Endodermal cell (in vitro differentiated cells): ENCODE data around the gene SCGB3A1. TPM values are rescaled to one million over a fixed set of nuclear protein-coding genes. Genes with fewer than 3 reads are reported as not detected.

Experiments
- DNase-seq: peaks from one replicate; pipeline ENCODE4 v3.0.0-alpha.2; 2017
- H3K27ac ChIP-seq: 2 replicates; pipeline ENCODE4 v1.5.1; 2013; ENCODE audit warnings: mild to moderate bottlenecking, low read depth, low read length, moderate library complexity
- H3K27me3 ChIP-seq: 2 replicates; pipeline ENCODE4 v1.6.1; 2013; ENCODE audit warnings: mild to moderate bottlenecking, low read length, moderate library complexity; ENCODE audit not compliant: insufficient read depth, control insufficient read depth, poor library complexity, severe bottlenecking
- H3K36me3 ChIP-seq: 2 replicates; pipeline ENCODE4 v1.7.0; 2013; ENCODE audit warnings: mild to moderate bottlenecking, low read length, moderate library complexity; ENCODE audit not compliant: control insufficient read depth, insufficient read depth
- H3K4me1 ChIP-seq: one replicate; pipeline ENCODE4 v1.7.0; 2013; ENCODE audit warnings: low read length; ENCODE audit not compliant: control insufficient read depth, insufficient read depth
- H3K4me3 ChIP-seq: 2 replicates; pipeline ENCODE4 v1.5.1; 2013; ENCODE audit warnings: mild to moderate bottlenecking, low read length, moderate library complexity
- H3K9ac ChIP-seq: 2 replicates; pipeline ENCODE4 v1.6.1; 2013; ENCODE audit warnings: mild to moderate bottlenecking, low read length, moderate library complexity; ENCODE audit not compliant: poor library complexity, severe bottlenecking; ENCODE audit errors: extremely low read depth
- H3K9me3 ChIP-seq: 2 replicates; pipeline ENCODE4 v1.6.1; 2013; ENCODE audit warnings: mild to moderate bottlenecking, low read length, moderate library complexity; ENCODE audit not compliant: control insufficient read depth
- H3K27ac Mint-ChIP-seq: 2 replicates; pipeline ENCODE4 v1.8.0; 2020; ENCODE audit warnings: mixed read lengths
- H3K27me3 Mint-ChIP-seq: 2 replicates; pipeline ENCODE4 v1.8.0; 2021; ENCODE audit warnings: mild to moderate bottlenecking, mixed read lengths; ENCODE audit not compliant: insufficient read depth
- H3K36me3 Mint-ChIP-seq: 2 replicates; pipeline ENCODE4 v1.8.0; 2020; ENCODE audit warnings: low read depth, mixed read lengths
- H3K4me1 Mint-ChIP-seq: 2 replicates; pipeline ENCODE4 v1.8.0; 2020; ENCODE audit warnings: mixed read lengths
- H3K4me3 Mint-ChIP-seq: 2 replicates; pipeline ENCODE4 v1.8.0; 2020; ENCODE audit warnings: mild to moderate bottlenecking, moderate library complexity, mixed read lengths
- H3K9me3 Mint-ChIP-seq: 2 replicates; pipeline ENCODE4 v1.8.0; 2020; ENCODE audit warnings: mild to moderate bottlenecking, mixed read lengths
- WGBS, 2 experiments: methylation state at CpG; one replicate each; pipeline versions ENCODE4 v1.1.5 to v1.1.7; 2013; ENCODE audit warnings: missing lambda C conversion rate in 2 of 2, mixed read lengths in 1 of 2; ENCODE audit not compliant: insufficient coverage in 1 of 2, insufficient read length in 1 of 2; 5-methylcytosine and 5-hydroxymethylcytosine counted together
- total RNA-seq, 2 donors: library from RNA; stranded (reverse); fragmentation: NEBNext Ultra II Directional in 1 of 2; extraction: Animal tissue kit (Norgen Biotek cat#: 25700) in 1 of 2; gene quantifications; 2 replicates in 1 of 2; 3 replicates in 1 of 2; pipeline ENCODE4 v1.2.1, GENCODE V29; 2021
- TF ChIP-seq, protein P1 (sequence below): fragments of 200-600 bp; sonication (generic); conservative IDR thresholded peaks from 2 replicates; pipeline ENCODE4 v1.5.0; 2021; ENCODE audit warnings: antibody characterized with exemption, mild to moderate bottlenecking

Gene SCGB3A1
- total RNA-seq, 2 donors from 2014 or later = 0.57 TPM; not detected in 1

DNA sequence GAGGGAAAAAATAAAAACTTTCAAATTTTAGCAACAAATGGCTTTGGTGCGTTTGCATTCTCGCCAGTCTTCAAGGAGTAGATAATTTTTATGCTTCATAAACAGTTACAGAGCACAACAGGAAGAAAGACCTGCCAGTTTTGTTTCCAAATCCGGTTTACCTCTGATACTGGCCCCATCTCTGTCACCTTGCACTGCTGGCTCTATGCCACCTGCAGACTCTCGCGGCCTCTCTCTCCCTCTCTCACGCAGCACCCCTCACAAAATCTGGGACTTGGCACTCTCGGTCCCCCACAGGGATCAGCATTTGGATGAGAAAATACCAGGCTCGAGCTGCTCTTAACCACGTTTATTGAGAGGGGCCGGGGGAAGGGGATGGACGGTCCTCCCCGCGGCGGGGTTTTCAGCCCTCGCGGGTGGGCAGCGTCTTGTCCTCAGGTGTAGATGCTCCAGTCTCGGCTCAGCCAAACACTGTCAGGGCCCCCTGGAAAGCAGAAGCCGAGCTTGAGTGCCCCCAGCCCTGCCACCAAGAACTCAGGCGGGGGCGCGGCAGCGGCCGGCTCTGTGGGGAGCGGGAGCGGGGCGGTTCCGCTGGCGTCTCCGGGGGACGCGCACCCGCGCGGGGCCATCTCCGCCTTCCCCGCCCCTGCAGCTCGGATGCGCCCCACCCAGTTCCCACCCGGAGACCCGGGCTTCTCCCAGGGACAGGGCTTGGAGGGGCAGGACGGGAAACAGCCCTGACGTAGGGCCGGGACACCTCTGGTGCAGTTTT is 1.3 kb downstream of the SCGB3A1 start:
- Histone ChIP-seq H3K4me1 (no peaks in the 10 kb centered on the region), H3K9ac (no peak overlapping the region), H3K27me3 (peaks cover 65% of the 10 kb centered on the region), H3K36me3 (no peaks in the 10 kb centered on the region), H3K9me3 (no peaks in the 10 kb centered on the region), H3K4me3 (peak overlapping the region; percentile 68), H3K27ac (no peak overlapping the region)
- DNase-seq = no peak
- Mint-ChIP-seq H3K27ac (no peak overlapping the region), H3K27me3 (peaks cover 72% of the 10 kb centered on the region), H3K4me1 (no peaks in the 10 kb centered on the region), H3K9me3 (no peaks in the 10 kb centered on the region), H3K4me3 (peak overlapping the region; percentile 16), H3K36me3 (no peaks in the 10 kb centered on the region)
- TF ChIP-seq, protein P1, sequence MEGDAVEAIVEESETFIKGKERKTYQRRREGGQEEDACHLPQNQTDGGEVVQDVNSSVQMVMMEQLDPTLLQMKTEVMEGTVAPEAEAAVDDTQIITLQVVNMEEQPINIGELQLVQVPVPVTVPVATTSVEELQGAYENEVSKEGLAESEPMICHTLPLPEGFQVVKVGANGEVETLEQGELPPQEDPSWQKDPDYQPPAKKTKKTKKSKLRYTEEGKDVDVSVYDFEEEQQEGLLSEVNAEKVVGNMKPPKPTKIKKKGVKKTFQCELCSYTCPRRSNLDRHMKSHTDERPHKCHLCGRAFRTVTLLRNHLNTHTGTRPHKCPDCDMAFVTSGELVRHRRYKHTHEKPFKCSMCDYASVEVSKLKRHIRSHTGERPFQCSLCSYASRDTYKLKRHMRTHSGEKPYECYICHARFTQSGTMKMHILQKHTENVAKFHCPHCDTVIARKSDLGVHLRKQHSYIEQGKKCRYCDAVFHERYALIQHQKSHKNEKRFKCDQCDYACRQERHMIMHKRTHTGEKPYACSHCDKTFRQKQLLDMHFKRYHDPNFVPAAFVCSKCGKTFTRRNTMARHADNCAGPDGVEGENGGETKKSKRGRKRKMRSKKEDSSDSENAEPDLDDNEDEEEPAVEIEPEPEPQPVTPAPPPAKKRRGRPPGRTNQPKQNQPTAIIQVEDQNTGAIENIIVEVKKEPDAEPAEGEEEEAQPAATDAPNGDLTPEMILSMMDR = no peak
- WGBS, 2 experiments = 21 to 31% methylated on average over 11 to 44 of the region's 44 CpGs

DNA sequence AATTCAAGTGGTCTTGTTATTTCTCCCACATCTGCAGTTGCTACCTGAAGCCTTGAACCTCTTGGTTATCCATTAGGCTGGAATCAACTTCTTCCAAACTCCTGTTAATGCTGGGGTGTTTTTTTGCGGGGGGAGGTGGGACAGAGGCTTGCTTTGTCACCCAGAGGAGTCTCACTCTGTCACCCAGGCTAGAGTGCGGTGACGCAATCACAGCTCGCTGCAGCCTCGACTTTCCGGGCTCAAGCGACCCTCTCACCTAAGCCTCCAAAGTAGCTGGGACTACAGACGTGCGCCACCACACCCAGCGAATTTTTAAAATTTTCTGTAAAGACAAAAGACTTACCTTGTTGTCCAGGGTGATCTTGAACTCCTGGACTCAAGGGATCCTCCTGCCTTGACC is 4.4 kb downstream of the SCGB3A1 start:
- no peaks in the 10 kb centered on the region for H3K36me3 ChIP-seq
- H3K4me1 ChIP-seq = no peaks in the 10 kb centered on the region
- peaks cover 48% of the 10 kb centered on the region for H3K27me3 Mint-ChIP-seq
- no peaks in the 10 kb centered on the region for H3K4me1 Mint-ChIP-seq
- H3K27ac ChIP-seq = no peak overlapping the region
- H3K9me3 Mint-ChIP-seq = no peaks in the 10 kb centered on the region
- H3K9me3 ChIP-seq = no peaks in the 10 kb centered on the region
- TF ChIP-seq, protein P1 = no peak
- H3K27ac Mint-ChIP-seq = no peak overlapping the region
- H3K4me3 ChIP-seq = no peak overlapping the region
- H3K9ac ChIP-seq = no peak overlapping the region
- DNase-seq = no peak
- WGBS, 2 experiments = 88 to 91% methylated on average over 8 to 10 of the region's 10 CpGs
- peaks cover 47% of the 10 kb centered on the region for H3K27me3 ChIP-seq
- no peak overlapping the region for H3K4me3 Mint-ChIP-seq
- H3K36me3 Mint-ChIP-seq = no peaks in the 10 kb centered on the region

- no peaks in the 10 kb centered on the region for H3K9me3 Mint-ChIP-seq
- H3K9me3 ChIP-seq = no peaks in the 10 kb centered on the region
- H3K4me1 Mint-ChIP-seq = no peaks in the 10 kb centered on the region
- peaks cover 2% of the 10 kb centered on the region for H3K36me3 Mint-ChIP-seq
- H3K27me3 ChIP-seq = peaks cover 41% of the 10 kb centered on the region
- WGBS, 2 experiments = 85 to 88% methylated on average over 3 of the region's 3 CpGs
- TF ChIP-seq, protein P1 = no peak
- H3K27ac Mint-ChIP-seq = no peak overlapping the region
- H3K4me3 ChIP-seq = no peak overlapping the region
- no peaks in the 10 kb centered on the region for H3K4me1 ChIP-seq
- no peak overlapping the region for H3K4me3 Mint-ChIP-seq
- H3K9ac ChIP-seq = no peak overlapping the region
- no peak overlapping the region for H3K27ac ChIP-seq
- H3K36me3 ChIP-seq = no peaks in the 10 kb centered on the region
- no peak for DNase-seq
- peaks cover 48% of the 10 kb centered on the region for H3K27me3 Mint-ChIP-seq
These were observed 5.1 kb downstream of the SCGB3A1 start for GRCh38 chr5:180586204-180586603.
